HS-27A (cell line): ENCODE results near the gene NUMB.

Source experiments
- DNase-seq: peaks from one replicate; pipeline ENCODE4 v3.0.0-alpha.2; 2012; ENCODE audit warnings: low read depth, missing footprints

The NUMB gene

DNA sequence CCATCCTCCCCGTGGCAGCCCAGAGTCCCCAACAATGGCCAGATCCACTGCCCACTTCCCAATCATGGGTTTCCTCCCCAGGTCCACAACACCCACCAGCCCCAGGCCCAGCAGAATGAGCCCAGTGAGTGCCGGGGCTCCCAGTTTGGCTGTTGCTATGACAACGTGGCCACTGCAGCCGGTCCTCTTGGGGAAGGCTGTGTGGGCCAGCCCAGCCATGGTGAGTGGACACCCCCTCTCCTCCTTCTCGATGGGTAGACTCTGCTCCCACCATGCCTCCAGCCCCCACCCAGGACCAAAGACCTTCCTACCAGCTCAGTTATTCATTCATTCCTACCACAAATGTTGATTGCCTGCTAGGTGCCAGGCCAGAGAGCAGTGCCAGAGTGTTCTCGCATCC lies 197.3 kb downstream of the NUMB start:
- DNase-seq = no peak

DNA sequence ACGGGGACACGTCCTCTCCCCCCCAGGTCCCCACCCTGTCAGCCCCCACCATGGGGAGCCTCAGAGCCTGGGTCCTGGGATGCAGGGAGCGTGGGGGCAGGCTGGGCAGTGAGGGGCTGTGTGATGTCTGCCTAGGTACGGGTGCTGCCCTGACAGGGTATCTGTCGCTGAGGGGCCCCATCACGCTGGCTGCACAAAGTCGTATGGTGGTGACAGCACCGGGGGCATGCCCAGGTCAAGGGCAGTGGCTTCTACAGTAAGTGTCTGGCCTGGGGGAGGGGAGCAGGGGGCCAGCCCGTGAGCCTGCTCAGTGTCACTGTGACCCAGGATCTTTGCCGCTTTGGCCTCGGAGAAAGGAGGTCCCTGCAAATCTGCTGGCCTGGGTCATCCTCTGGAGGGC lies 197.8 kb downstream of the NUMB start:
- no peak for DNase-seq

DNA sequence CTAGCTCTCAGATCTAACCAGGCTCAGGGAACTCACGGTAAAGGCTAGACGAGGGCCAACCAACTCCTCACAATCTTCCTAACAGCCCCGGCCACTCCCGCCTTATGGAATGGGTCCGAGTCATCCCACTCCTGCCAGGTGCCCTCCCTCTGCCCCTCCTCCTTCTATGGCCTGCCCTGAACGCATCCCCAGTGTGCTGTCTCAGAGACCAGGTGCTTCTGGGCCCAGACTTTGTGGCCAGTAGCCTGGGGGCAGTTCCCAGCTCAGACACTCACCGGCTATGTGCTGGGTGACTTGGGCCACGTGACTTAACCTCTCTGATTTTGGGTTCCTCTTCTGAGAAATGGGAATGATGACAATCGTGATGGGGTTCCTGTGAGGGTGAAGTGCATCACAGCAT lies 198.5 kb downstream of the NUMB start:
- no peak for DNase-seq

DNA sequence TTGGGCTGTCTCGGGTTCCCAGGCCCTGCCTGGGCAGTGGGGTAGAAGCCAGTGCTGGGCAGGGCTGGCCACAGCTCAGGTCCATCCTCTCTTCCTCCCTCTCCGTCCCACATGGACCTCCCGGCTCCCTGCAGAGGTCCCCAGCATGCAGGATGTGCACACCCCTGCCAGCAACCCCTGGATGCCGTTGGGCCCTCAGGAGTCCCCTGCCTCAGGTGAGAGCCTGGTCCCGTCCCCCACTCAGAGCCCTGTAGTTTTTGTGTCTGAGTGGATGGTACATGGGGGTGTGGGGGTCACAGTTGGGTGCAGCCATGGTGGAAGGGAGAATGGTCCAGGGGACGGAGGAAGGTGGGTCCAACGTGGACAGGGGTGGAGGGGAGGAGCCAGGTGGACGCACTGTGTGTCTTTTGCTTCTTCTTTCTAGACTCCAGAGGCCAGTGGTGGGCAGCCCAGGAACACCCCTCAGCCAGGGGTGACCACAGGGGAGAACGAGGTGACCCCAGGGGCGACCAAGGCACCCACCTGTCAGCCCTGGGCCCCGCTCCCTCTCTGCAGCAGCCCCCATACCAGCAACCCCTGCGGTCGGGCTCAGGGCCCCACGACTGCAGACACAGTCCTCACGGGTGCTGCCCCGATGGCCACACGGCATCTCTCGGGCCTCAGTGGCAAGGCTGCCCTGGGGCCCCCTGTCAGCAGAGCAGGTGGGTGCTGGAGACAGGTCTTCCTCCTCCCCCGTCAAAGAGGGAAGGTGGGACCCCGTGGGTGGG lies 199.3 kb downstream of the NUMB start:
- no peak for DNase-seq

DNA sequence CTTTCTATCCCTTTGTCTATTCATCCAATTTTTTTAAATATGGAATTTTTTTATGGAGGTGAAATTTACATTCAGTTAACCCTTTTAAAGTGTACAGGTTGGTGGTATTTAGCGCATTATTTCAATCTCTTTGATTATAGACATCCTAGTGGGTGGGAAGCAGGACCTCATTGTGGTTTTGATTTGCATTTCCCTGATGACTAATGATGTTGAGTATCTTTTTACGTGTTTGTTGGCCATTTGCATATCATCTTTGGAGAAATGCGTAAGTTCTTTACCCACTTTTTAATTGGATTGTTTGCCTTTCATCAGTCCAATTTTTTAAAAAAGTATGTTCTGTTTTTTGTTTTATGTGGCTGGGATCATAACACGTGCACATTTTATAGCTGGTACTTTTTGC lies 200.3 kb downstream of the NUMB start:
- no peak for DNase-seq

DNA sequence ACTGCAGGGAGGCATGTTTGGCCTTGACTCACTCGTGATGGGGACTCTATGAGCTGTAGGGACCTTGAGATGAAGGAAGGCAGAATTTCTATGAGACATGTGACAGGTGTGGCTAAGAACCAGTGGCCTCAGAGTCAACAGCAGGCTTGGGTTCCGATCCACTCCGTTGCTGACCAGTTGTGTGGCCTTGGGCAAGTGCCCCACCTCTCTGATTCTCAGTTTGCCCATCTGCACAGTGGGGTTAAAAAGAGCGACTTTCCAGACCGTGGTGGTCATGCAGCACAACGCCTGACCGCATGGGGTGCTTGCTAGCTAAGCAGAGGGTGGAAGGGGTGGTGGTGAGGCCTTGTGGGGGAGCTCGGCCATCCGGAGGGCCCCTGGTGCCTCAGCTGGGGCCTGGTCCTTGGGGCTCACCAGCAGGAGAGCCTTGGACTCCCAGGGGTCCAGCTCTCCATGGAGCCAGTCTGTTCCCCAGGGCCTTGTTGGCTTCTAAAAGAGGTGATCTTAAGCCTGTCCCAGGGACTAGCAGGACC lies 202.6 kb downstream of the NUMB start:
- DNase-seq = no peak

DNA sequence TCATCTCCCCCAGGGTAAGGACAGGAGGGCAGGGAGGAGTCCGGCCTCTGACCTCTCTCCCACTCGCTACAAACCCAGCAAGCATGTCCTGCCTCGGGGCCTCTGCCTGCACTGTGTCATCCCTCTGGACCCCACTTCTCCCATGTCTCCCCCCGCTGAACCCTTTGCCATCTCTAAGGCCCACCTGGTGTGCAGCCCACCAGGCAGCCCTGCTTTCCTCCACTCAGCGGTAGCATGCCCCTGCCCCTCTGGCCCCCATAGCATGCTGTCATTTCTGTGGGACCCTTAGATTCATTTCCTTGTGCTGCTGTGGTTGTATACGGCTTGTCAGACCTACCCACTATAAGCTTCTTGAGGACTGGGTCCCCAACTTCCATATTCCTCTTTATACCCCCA lies 203.3 kb downstream of the NUMB start:
- DNase-seq = no peak

DNA sequence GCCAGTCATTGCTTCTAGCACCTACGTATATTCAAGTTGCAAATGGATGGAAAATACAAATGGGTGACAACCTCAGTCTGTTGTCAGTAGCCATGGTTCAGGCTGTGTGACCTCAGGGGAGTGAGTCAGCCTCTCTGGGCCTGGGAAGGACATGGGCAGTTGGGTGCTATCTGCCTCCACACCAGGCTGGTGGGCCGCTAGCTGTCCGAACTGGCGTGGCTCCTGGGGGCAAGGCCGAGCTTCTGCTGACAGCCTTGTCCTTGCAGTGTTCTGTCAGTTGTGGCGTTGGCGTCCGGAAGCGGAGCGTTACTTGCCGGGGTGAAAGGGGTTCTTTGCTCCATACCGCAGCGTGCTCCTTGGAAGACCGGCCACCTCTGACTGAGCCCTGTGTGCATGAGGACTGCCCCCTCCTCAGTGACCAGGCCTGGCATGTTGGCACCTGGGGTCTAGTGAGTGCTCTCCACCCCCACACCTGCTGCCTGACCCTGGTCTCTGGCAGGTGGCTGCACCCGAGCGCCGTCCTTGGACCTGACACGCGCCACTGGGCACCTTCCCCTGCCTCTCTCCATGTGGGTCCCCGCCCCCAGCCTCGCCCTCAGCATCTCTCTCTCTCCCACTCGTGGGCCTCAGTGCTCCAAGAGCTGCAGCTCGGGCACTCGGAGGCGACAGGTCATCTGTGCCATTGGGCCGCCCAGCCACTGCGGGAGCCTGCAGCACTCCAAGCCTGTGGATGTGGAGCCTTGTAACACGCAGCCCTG lies 203.9 kb downstream of the NUMB start:
- no peak for DNase-seq

DNA sequence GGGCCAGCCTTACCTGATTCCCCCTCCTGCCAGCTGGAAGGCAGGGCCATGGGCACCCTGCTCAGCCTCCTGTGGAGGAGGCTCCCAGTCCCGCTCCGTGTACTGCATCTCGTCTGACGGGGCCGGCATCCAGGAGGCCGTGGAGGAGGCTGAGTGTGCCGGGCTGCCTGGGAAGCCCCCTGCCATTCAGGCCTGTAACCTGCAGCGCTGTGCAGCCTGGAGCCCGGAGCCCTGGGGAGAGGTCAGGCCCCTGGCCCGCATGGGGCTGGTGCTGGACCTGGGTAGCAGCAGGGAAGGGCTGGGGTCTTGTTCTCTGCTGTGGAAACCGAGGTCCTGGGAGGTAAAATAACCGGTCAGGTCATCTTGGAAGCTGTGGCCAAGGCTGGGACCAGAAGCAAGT lies 204.6 kb downstream of the NUMB start:
- no peak for DNase-seq

DNA sequence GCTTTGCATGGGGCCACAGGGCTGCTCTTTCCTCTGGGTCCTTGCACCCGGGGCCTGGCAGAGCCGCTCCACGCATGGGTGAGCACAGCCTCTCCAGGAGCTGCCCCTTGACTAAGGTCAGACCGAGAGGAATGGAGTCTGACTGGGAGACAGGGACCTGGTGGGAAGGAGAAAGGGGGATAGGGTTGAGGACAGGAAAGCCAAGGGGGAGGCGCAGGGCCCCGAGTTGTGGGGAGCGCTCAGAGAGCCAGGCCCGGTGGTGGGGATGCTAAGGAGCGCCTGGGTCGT lies 205.1 kb downstream of the NUMB start:
- DNase-seq = no peak

DNA sequence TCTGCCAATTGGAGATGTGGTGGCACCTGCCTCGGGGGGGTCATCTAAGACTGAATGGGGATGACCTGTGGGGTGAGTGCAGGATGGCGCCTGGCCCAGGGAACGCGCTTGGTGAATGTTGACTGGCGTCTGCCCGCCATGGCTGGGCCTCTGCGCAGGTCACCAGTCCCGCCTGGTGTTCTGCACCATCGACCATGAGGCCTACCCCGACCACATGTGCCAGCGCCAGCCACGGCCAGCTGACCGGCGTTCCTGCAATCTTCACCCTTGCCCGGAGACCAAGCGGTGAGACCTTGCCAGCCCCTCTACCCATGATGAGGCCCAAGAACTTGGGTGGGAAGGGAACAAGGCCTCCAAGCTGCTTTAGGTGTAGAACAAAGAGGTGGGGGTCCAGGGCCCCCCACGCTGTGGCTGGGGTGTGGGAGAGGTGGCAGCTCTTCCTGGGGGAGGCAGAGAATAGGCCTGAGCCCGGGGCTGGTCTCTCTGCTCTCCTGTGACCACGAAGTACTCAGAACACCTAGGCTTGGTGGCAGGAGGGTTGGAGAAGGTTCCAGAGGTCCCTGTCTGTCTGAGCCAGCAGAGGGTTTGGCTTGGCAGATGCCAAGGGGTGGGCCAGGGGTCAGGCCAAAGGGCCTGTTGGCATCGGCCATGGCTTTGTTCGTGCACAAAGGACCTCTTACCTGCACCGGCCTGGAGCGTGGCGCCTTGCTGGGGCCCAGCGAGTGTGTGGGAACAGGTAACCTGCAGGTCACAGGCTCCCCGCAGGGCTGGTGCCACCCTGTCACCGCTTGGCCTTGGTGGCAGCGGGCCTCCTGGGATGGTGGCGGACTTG lies 205.6 kb downstream of the NUMB start:
- DNase-seq = no peak

DNA sequence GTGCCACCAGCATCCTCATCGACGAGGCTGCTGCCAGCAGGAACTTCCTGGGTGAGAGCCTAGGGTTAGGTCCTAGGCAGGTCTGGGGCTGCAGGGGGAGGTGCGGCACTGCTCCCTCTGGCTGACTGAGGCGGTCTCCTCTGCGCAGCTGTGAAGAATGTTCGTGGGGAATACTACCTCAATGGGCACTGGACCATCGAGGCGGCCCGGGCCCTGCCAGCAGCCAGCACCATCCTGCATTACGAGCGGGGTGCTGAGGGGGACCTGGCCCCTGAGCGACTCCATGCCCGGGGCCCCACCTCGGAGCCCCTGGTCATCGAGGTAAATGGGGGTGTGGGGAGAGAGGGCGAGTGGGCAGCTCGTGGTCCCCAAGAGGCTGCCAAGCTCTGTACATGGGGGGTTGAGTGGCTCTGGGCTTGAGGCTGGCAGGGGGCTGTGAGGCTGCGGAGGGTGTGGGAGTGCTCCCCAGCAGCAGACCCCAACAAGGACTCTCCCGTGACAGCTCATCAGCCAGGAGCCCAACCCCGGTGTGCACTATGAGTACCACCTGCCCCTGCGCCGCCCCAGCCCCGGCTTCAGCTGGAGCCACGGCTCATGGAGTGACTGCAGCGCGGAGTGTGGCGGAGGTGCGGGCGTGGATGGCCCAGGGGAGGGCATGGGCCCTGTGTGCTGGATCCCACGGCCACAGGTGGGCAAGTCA lies 206.7 kb downstream of the NUMB start:
- DNase-seq = no peak

DNA sequence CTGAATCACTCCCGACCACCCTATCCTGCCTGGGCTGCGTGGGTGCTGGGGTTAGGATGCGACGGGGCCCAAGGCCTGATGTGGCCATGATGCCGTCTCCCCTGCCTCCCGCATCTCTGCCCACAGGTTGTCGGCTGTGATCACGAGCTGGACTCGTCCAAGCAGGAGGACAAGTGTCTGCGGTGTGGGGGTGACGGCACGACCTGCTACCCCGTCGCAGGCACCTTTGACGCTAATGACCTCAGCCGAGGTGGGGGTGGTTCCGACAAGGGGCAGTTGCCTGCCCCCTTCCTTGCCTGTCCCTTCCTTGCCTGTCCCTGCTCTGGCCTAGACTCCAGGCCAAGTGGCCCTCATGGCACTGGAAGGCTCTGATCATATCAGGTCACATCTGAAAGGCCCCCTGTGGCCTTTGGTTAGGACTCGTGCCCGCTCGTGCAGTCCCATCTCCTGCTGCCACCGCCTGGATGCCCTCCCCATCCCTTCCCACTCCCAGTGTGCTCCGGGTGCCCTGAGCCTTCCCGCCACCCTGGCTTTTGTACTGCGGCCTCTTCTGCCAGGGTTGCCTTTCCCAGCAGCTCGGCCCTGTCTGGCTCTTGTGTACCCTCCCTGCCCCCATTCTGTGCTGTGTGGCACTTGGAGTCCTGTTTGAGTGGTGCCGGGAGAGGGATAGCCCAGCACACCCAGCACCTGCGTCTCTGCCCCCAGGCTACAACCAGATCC lies 207.4 kb downstream of the NUMB start:
- DNase-seq = no peak

DNA sequence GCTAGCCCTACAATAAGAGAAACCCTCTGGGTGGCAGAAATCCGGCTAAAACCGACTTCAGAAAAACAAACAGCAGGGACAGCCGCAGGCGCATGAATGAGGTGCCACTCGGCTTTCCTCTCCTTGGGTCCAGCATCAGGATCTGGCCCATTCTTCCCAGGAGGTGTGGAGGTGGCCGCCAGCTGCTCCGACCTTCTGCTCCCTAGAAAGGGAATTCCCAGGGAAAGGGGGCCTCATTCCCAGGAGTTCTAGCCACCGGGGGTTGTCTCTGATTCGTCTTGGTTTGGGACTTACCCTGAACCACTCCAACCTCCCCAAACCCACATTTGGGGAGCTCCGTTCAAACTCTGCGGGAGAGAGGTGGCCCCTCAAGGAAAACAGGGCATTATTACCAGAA lies 208.0 kb downstream of the NUMB start:
- no peak for DNase-seq

DNA sequence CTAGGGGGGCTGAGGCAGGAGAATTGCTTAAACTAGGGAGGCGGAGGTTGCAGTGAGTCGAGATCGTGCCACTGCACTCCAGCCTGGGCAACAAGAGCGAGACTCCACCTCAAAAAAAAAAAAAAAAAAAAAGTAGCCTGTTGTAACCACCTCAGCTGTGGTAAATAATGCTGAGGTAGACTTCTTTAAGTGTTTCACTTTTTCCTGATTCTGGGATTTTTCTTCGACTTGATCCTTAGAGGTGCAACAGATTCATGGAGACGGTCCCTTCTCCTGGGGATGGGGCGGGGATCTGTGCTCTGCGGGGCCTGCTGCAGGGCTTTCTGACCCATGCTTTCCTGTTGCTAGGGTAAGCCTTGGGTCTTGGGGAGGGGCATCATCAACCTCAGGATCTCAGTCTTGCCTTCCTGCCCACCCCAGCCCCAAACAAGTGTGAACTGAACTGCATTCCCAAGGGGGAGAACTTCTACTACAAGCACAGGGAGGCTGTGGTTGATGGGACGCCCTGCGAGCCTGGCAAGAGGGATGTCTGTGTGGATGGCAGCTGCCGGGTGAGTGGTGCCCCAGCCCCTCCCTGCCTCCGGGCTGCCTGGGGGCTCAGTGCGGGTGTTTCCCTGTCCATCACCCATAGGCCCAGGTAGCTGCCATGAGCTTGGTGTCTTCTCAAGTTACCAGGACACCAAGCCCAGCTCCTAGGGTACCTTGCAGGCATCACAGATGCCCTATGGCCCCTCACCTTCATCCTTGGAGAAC lies 208.6 kb downstream of the NUMB start:
- DNase-seq = no peak

DNA sequence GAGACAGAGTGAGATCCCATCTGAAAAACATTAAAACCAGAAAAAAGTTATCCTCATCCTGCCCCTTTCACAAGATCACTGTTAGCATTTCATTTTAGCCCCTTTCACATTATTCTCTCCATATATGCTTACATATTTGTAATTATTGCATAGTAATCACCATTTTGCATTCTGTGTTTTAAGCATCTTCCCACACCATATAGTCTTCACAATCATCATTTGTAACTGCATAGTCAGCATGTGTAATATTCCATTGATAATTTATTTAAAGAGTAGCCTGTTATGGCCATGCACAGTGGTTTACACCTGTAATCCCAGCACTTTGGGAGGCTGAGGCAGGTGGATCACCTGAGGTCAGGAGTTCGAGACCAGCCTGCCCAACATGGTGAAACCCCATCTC lies 209.2 kb downstream of the NUMB start:
- DNase-seq = no peak

DNA sequence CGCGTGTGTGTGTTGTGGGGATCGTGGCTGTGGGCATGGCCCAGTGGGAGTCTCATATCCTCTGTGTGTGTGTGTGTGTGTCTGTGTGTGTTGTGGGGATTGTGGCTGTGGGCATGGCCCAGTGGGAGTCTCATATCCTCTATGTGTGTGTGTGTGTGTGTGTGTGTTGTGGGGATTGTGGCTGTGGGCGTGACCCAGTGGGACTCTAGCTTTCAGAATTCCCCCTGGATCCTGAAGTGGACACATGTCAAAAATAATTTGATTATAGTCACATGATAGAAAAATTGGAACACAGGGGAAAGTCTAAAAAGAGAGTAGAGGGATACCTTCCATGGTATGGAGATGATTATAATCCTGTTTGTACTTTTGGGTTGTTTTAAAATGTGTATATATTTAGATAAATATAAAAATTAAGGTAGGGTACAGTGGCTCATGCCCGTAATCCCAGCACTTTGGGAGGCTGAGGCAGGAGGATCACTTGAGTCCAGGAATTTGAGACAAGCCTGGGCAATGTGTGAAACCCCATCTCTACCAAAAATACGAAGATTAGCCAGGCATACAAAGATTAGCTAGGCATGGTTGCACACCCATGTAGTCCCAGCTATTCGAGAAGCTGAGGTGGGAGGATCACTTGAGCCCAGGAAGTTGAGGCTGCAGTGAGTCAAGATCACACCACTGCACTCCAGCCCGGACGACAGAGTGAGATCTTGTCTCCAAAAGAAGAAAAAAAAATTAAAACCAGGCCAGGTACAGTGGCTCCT lies 210.1 kb downstream of the NUMB start:
- DNase-seq = no peak

DNA sequence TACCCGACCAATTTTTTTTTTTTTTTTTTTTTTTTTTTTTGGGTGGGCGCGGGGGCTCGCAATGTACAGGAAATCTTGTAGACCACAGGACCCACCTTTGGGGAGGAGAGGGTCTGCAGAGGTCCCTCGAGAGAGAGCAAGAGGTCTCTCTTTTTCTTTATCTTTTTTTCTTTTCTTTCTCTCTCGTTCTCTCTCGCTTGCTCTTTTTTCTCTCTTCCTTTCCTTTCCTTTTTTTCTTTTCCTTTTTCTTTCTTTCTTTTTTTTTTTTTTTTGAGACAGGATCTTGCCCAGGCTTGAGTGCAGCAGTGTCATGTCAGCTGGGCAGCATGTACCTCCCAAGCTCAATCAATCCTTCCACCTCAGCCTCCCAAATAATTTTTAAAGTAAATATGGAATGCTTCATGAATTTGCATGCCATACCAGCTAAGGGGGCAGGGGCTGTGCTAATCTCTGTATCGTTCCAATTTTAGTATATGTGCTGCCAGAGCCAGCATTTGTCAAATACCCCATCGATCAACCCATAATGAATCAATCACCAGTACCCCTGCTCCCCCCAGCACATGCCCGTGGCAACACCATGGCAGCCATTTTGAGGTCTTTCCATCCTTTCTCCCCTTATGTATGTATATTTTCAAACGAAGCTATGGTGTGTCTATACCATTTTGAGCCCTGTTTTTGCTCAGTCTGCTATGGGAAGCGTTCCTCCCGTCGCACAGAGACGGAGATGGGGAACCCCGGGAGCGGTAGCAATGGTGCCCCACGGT lies 211.8 kb downstream of the NUMB start:
- DNase-seq = no peak
